Ishikawa (cell line): Measurements from ENCODE around the gene CCDC149.

Source experiments
- CEBPB ChIP-seq: IDR thresholded peaks from 2 replicates; pipeline ENCODE4 v1.6.1; 2012
- CREB1 ChIP-seq: IDR thresholded peaks from 2 replicates; pipeline ENCODE4 v1.6.1; 2012; ENCODE audit warnings: low read depth
- EGR1 ChIP-seq: IDR thresholded peaks from 2 replicates; pipeline ENCODE4 v1.6.1; 2012
- EP300 ChIP-seq: IDR thresholded peaks from 2 replicates; pipeline ENCODE4 v1.6.1; 2012; ENCODE audit warnings: borderline replicate concordance
- FOXM1 ChIP-seq: IDR thresholded peaks from 2 replicates; pipeline ENCODE4 v1.6.1; 2012; ENCODE audit warnings: low read depth, borderline replicate concordance
- MAX ChIP-seq: IDR thresholded peaks from 2 replicates; pipeline ENCODE4 v1.6.1; 2012
- NFIC ChIP-seq: IDR thresholded peaks from 2 replicates; pipeline ENCODE4 v1.6.1; 2012
- RAD21 ChIP-seq: IDR thresholded peaks from 2 replicates; pipeline ENCODE4 v1.6.1; 2012; ENCODE audit warnings: low read depth
- TAF1 ChIP-seq: IDR thresholded peaks from 2 replicates; pipeline ENCODE4 v1.6.1; 2012; ENCODE audit warnings: low read depth, mild to moderate bottlenecking
- TCF12 ChIP-seq: IDR thresholded peaks from 2 replicates; pipeline ENCODE4 v1.6.1; 2012; ENCODE audit warnings: low read depth
- TEAD4 ChIP-seq: IDR thresholded peaks from 2 replicates; pipeline ENCODE4 v1.6.1; 2012
- USF1 ChIP-seq: IDR thresholded peaks from 2 replicates; pipeline ENCODE4 v1.6.1; 2012
- YY1 ChIP-seq: IDR thresholded peaks from 2 replicates; pipeline ENCODE4 v1.6.1; 2012; ENCODE audit warnings: low read depth
- ZBTB7A ChIP-seq: IDR thresholded peaks from 2 replicates; pipeline ENCODE4 v1.6.1; 2012; ENCODE audit warnings: low read depth
- TF ChIP-seq, protein P1 (sequence below): IDR thresholded peaks from 2 replicates; pipeline ENCODE4 v1.6.1; 2012; ENCODE audit warnings: low read depth, mild to moderate bottlenecking

CCDC149 gene

GRCh38 chr4:24806206-24806990, 106.4 kb downstream of the CCDC149 start:
- TF ChIP-seq TAF1 = no peak
- TF ChIP-seq NFIC = no peak
- no peak for TF ChIP-seq CEBPB
- TF ChIP-seq RAD21 = no peak
- TF ChIP-seq EGR1 = no peak
- no peak for TF ChIP-seq TCF12
- no peak for TF ChIP-seq MAX
- TF ChIP-seq FOXM1 = no peak
- no peak for TF ChIP-seq EP300
- TF ChIP-seq YY1 = no peak
- no peak for TF ChIP-seq ZBTB7A
- no peak for TF ChIP-seq CREB1
- no peak for TF ChIP-seq USF1
- TF ChIP-seq, protein P1, sequence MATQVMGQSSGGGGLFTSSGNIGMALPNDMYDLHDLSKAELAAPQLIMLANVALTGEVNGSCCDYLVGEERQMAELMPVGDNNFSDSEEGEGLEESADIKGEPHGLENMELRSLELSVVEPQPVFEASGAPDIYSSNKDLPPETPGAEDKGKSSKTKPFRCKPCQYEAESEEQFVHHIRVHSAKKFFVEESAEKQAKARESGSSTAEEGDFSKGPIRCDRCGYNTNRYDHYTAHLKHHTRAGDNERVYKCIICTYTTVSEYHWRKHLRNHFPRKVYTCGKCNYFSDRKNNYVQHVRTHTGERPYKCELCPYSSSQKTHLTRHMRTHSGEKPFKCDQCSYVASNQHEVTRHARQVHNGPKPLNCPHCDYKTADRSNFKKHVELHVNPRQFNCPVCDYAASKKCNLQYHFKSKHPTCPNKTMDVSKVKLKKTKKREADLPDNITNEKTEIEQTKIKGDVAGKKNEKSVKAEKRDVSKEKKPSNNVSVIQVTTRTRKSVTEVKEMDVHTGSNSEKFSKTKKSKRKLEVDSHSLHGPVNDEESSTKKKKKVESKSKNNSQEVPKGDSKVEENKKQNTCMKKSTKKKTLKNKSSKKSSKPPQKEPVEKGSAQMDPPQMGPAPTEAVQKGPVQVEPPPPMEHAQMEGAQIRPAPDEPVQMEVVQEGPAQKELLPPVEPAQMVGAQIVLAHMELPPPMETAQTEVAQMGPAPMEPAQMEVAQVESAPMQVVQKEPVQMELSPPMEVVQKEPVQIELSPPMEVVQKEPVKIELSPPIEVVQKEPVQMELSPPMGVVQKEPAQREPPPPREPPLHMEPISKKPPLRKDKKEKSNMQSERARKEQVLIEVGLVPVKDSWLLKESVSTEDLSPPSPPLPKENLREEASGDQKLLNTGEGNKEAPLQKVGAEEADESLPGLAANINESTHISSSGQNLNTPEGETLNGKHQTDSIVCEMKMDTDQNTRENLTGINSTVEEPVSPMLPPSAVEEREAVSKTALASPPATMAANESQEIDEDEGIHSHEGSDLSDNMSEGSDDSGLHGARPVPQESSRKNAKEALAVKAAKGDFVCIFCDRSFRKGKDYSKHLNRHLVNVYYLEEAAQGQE = no peak

- TF ChIP-seq USF1 (peak; percentile 32; the same call in 1 of the 2 replicates), MAX (no peak)
Observed at GRCh38 chr4:24805566-24805965, 107.3 kb downstream of the CCDC149 start.

GRCh38 chr4:24805067-24805466, 107.8 kb downstream of the CCDC149 start:
- TF ChIP-seq, protein P1 = no peak
- no peak for TF ChIP-seq CEBPB
- no peak for TF ChIP-seq MAX
- no peak for TF ChIP-seq TCF12
- TF ChIP-seq YY1 = no peak
- TF ChIP-seq ZBTB7A = no peak
- TF ChIP-seq TAF1 = no peak

DNA sequence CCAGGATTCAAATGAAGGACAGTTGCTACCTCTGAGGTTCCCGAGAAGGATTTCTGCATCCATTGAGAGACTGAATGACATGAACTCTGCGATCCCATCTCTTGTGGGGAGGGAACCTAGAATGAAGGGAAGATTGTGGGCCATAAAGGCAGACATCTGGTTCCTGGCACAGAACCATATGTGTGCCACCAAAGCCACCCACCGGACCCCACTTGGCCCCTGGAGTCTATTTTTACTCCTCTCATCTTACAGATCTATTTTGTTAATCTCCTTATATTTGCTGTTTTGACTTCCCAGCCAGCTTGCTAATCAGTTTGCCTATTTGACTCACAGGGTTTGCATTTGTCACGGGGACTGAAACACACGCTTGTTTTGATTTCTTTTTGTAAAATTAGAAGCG, 110.2 kb downstream of the CCDC149 start:
- TF ChIP-seq CREB1 (no peak), CEBPB (no peak), TEAD4 (no peak), EGR1 (no peak), RAD21 (no peak), EP300 (no peak), YY1 (no peak), ZBTB7A (no peak), FOXM1 (no peak), NFIC (no peak), USF1 (no peak), MAX (no peak), TCF12 (no peak), TAF1 (no peak)
- TF ChIP-seq, protein P1 = no peak
